Gastrocnemius medialis (tissue), 4 donors: Measurements from ENCODE around the gene CLGN.

ENCODE experiments used
- POLR2A ChIP-seq, 2 donors: fragments of 450-650 bp; IDR thresholded peaks; one replicate each; pipeline ENCODE4 v1.6.1; 2017; ENCODE audit warnings: antibody characterized with exemption in 2 of 2, mild to moderate bottlenecking in 2 of 2, moderate library complexity in 2 of 2
- TF ChIP-seq, protein P1 (sequence below), 5 experiments: fragments of 450-650 bp in 3 of 5; fragments of 200-600 bp in 2 of 5; sonication (generic) in 2 of 5; IDR thresholded peaks in 4 of 5; conservative IDR thresholded peaks in 1 of 5; 1 replicate in 4 of 5; 2 replicates in 1 of 5; pipeline ENCODE4 v1.5.1; 2016 to 2019; ENCODE audit warnings: antibody characterized with exemption in 5 of 5, mild to moderate bottlenecking in 3 of 5, moderate library complexity in 3 of 5

DNA sequence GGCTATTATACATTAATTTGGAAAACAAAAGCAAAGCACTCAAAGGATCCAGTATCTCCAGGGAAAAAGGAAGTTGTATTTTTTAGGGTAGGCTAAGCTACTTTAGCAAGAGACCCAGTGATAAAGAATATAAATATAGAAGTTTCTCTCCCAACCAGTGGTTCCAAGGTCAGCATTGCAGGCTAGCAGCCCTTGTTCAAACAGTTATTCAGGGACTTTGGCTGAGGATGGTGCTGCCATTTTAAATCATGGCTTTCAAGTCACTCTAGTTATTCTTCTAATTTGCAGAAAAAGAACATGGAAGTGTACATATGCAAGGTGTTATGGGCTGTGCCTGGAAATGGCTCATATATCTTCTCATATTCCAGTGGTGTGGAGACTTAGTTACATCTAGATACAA, 44.7 kb downstream of the CLGN start:
- TF ChIP-seq, protein P1, sequence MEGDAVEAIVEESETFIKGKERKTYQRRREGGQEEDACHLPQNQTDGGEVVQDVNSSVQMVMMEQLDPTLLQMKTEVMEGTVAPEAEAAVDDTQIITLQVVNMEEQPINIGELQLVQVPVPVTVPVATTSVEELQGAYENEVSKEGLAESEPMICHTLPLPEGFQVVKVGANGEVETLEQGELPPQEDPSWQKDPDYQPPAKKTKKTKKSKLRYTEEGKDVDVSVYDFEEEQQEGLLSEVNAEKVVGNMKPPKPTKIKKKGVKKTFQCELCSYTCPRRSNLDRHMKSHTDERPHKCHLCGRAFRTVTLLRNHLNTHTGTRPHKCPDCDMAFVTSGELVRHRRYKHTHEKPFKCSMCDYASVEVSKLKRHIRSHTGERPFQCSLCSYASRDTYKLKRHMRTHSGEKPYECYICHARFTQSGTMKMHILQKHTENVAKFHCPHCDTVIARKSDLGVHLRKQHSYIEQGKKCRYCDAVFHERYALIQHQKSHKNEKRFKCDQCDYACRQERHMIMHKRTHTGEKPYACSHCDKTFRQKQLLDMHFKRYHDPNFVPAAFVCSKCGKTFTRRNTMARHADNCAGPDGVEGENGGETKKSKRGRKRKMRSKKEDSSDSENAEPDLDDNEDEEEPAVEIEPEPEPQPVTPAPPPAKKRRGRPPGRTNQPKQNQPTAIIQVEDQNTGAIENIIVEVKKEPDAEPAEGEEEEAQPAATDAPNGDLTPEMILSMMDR (IDR thresholded peaks at IDR 0.05 in 4 of 5, conservative IDR thresholded peaks at IDR 0.05 in 1 of 5) = no peak
- TF ChIP-seq POLR2A (IDR thresholded peaks at IDR 0.05) = no peak
